GM23338 (cell line): ENCODE results near the gene OR10J4.

Experiments used
- CTCF ChIP-seq, 2 experiments: fragments of 200-600 bp in 1 of 2; sonication (generic) in 1 of 2; conservative IDR thresholded peaks; 2 replicates each; pipeline versions ENCODE4 v1.5.1 to v1.6.1; 2016 to 2017; ENCODE audit warnings: antibody characterized with exemption in 2 of 2, low read depth in 2 of 2, mild to moderate bottlenecking in 2 of 2, moderate library complexity in 1 of 2
- ETS1 ChIP-seq: IDR thresholded peaks from 2 replicates; pipeline ENCODE4 v1.6.1; 2016; ENCODE audit warnings: antibody characterized with exemption
- EZH2 ChIP-seq: fragments of 200-600 bp; sonication (generic); IDR thresholded peaks from one replicate; pipeline ENCODE4 v1.8.0; 2017; ENCODE audit warnings: antibody characterized with exemption, mild to moderate bottlenecking, low read depth; ENCODE audit not compliant: unreplicated experiment
- EZH2phosphoT487 ChIP-seq: fragments of 200-600 bp; sonication (generic); IDR thresholded peaks from one replicate; pipeline ENCODE4 v1.8.1; 2018; ENCODE audit warnings: antibody characterized with exemption; ENCODE audit not compliant: unreplicated experiment
- POLR2AphosphoS5 ChIP-seq: IDR thresholded peaks from 2 replicates; pipeline ENCODE4 v1.6.1; 2016; ENCODE audit warnings: antibody characterized with exemption, low read depth
- ZNF331 ChIP-seq: fragments of 250-450 bp; sonication (Bioruptor Pico); IDR thresholded peaks from 2 replicates; pipeline ENCODE4 v1.5.0; 2020; ENCODE audit warnings: low read depth, mild to moderate bottlenecking, moderate library complexity

GRCh38 chr1:159469921-159470533, 38.0 kb downstream of the OR10J4 start:
- no peak for TF ChIP-seq CTCF (conservative IDR thresholded peaks at IDR 0.05; ENCODE audit: low read depth in 2 of 2)
- TF ChIP-seq ETS1, result no peak
- TF ChIP-seq ZNF331, result no peak
- TF ChIP-seq POLR2AphosphoS5, result no peak
- no peak for TF ChIP-seq EZH2
- no peak for TF ChIP-seq EZH2phosphoT487
